D721Med (cell line): ENCODE data around the gene SLC26A6.

ENCODE experiments used
- DNase-seq: peaks from one replicate; pipeline ENCODE4 v3.0.0; 2011; ENCODE audit warnings: low spot score; ENCODE audit not compliant: insufficient read length
- FAIRE-seq: peaks from 2 replicates; lab custom pipeline; 2011; peaks lifted over from hg19 to GRCh38; lab: Jason Lieb, UNC
- TF ChIP-seq, protein P1 (sequence below): IDR thresholded peaks from 2 replicates; pipeline ENCODE4 v1.5.1; 2012; ENCODE audit warnings: mild to moderate bottlenecking, control low read depth; ENCODE audit not compliant: insufficient read depth; ENCODE audit errors: missing control alignments

SLC26A6 gene

DNA sequence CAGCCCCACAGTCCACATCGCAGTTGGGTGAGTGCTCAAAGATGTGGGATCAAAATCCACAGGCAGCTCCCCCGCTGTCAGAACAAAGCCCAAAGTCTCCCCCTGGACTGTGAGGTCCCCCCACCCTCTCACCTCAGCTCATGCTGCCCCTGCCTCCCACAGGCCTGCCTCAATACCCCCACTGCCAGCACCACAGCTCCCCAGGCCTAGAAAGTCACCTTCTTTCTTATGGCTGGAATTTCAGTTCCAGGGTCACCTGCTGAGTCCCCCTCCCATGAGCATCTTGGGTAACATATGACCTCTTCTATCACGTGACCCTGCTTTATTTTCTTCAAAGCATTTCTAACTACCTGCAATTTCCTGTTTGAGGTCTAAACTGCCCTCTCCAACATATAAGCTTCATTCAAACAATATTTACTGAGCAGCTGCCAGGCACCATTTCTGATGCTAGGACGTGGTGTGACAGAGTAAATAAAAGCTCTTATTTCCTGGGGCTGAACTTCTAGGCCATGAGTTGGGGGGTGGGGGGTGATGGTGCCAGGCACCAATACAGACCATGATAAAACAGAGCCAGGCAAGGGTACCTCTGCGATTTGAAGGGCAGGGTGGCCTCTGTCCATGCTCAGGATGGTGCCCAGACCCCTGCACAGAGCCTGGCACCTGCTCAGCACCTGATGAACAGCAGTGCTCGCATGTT lies 11.3 kb downstream of the SLC26A6 start:
- DNase-seq (no peak), FAIRE-seq (no peak)
- TF ChIP-seq, protein P1, sequence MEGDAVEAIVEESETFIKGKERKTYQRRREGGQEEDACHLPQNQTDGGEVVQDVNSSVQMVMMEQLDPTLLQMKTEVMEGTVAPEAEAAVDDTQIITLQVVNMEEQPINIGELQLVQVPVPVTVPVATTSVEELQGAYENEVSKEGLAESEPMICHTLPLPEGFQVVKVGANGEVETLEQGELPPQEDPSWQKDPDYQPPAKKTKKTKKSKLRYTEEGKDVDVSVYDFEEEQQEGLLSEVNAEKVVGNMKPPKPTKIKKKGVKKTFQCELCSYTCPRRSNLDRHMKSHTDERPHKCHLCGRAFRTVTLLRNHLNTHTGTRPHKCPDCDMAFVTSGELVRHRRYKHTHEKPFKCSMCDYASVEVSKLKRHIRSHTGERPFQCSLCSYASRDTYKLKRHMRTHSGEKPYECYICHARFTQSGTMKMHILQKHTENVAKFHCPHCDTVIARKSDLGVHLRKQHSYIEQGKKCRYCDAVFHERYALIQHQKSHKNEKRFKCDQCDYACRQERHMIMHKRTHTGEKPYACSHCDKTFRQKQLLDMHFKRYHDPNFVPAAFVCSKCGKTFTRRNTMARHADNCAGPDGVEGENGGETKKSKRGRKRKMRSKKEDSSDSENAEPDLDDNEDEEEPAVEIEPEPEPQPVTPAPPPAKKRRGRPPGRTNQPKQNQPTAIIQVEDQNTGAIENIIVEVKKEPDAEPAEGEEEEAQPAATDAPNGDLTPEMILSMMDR, result no peak

DNA sequence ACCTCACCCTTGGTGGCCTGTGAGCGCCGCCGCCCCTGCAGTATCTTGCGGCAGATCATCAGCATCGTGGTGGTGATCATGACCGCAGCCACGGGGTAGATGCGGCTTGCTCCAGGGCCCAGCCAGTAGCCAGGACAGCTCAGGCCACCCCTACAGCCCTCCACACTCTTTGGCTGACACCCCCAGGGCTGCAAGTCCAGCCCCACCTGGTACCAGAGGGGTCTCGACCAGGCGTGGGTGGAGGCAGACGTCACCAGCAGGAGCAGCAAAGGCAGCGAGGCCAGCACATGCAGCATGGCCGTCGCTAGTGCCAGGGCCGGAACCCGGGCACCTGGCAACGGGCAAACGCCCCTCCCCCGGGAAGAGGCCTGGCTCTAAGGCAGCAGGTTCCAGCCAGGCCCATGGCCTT lies 13.8 kb downstream of the SLC26A6 start, which contains the start of gene TMEM89:
Gene TMEM89, minus strand, starts transcription at position 309 of the 409 bp plus-strand sequence. Its CDS starts 13 bp downstream, at position 296.
- DNase-seq (no peak), FAIRE-seq (no peak)
- TF ChIP-seq, protein P1, result no peak

DNA sequence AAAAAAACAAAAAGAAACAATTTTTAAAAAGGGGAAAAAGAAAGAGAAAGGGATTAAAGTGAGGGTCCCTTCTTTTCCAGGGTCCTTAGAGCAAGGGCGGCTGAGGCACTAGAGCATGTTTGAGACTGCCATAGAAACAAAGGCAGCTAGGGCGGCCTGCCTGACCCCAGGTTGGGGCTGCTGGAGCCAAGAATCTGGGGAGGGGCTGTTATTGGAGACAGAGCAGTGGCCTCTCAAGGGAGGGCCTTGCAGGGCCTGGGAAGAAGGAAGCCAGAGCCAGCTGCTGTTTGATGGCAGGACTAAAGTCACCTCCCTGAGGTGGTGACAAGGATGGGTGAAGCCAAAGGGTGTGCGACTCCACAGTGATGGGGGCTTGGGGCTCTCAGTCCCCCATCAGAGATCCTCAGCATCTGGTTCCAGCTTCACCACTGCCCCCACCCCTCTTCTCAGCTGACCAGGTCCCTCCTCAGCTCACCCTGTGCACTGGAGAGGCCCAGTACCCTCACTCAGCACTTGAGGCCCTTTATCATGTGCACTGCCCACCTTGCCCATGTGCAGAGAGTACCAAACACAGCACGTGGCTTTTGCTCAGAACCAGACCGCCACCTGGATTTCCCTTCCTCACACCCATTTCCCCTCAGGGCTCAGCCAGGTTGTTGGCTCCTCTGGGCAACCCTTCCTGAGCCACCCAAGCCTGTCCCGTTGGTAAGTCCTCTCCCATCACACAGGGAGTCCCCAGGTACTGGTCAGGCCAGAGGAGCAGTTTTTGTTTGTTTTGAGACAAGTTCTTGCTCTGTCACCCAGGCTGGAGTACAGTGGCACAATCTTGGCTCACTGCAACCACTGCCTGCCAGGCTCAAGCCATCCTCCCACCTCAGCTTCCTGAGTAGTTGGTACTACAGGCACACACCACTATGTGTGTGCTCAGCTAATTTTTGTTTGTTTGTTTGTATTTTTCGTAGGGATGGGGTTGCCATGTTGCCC lies 15.4 kb downstream of the SLC26A6 start:
- TF ChIP-seq, protein P1, result no peak
- DNase-seq, result no peak
- FAIRE-seq, result no peak

DNA sequence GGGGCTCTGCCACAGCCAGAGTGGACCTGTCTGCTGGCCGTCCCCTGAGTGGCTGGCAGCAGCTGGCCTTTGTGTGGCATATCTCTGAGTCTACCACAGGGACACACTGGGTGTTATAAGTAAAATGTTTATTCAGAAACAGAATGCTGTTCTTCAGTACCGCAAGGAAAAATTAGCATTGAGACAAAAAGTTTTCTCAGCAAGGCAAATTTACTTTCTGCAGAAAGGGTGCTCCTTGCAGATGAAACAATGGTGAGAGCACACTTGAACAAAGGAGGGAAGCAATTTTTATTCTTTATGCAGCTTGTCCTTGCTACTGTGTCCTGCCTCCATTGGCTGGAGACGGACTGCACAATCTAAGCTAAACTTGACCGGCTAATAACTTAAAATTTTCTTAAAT lies 17.7 kb downstream of the SLC26A6 start:
- FAIRE-seq, result no peak
- TF ChIP-seq, protein P1, result no peak
- DNase-seq, result no peak

DNA sequence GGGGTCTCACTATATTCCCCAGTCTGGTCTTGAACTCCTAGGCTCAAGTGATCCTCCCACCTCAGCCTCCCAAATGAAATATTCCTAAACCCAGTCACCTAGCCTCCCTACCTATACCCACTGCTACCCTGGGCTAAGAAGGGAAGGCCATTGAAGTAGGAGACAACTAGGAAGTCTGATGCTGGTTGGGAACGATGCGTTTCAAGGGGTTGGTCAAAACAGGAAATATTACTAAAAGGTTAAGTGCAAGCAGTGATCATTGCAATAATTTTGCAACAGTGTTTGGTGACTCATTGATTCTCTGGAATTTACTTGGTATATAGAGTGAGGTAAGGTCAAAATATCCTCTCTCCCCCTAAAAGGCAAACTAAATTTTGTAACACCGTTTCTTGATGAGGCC lies 21.2 kb downstream of the SLC26A6 start:
- TF ChIP-seq, protein P1, result no peak
- FAIRE-seq, result no peak
- DNase-seq, result no peak

DNA sequence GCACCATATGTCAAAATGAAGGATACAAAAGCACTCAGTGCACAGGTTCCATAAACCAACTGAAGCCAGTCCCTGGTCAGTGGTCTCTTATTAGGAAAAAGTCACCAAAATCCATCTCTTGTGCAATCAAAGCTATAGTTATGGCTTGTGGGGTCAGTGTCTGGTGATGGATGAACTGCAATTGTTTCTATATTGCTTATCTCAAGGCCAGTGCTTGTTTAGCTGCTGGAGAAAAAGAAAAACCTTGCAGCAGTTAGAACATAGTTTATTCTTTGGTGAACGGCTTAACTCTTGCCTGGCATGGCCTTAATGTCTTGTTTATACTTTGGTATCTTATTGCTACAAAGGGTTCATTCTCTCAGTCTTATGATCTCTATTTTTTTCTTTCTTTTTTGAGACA lies 23.0 kb downstream of the SLC26A6 start:
- TF ChIP-seq, protein P1, result no peak
- no peak for FAIRE-seq

More for the DNA sequence above, 23.0 kb downstream of the SLC26A6 start:
- no peak for DNase-seq
